ENCODE results near the gene SERP2.

SERP2 gene

DNA sequence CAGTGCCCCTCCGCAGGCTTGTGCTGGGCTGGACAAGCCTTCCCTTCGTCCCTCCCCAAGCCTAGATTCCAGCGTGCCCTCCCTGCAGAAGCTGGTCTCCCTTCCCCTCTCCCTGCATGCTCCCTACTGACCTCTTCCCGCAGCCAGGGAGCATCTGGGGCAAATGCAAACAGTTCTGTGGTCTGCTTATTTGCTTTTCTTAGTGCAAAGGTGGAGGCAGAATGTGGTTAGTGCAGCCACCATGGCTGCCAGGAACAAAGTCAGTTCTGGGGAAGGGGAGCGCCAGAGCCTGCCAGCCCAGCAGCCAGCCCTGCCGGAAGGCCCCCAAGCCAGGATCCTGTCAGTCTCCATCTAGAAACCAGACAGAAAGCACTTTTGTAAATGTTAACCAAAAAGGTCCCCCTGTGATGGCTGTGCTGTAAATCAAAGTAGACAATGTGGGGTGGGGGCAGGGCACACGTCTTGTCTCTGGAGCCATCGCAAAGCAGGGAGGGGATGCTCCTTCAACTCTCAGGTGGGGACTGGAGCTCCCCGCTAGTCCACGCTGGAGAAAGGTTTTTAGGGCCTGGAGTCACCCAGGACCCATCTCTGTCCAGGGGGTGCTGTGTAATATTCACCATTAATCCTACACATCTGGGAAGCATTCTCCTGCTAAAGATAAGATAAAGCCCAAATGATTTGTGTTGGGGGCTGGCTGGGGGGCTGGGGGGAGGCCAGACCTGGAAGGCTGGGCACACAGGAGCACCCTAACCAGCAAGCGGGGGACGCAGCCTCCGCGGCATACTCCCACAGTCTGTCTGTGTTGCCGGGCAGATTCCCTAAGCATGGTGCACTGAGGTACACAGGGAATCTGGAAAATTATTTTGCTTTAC, 30.9 kb downstream of the SERP2 start:
- H3K4me3 ChIP-seq (ENCODE audit: control insufficient read depth, low read depth, low read length), result no peak overlapping the region
- DNase-seq (ENCODE audit: low read depth), result no peak
- TF ChIP-seq, protein P1, sequence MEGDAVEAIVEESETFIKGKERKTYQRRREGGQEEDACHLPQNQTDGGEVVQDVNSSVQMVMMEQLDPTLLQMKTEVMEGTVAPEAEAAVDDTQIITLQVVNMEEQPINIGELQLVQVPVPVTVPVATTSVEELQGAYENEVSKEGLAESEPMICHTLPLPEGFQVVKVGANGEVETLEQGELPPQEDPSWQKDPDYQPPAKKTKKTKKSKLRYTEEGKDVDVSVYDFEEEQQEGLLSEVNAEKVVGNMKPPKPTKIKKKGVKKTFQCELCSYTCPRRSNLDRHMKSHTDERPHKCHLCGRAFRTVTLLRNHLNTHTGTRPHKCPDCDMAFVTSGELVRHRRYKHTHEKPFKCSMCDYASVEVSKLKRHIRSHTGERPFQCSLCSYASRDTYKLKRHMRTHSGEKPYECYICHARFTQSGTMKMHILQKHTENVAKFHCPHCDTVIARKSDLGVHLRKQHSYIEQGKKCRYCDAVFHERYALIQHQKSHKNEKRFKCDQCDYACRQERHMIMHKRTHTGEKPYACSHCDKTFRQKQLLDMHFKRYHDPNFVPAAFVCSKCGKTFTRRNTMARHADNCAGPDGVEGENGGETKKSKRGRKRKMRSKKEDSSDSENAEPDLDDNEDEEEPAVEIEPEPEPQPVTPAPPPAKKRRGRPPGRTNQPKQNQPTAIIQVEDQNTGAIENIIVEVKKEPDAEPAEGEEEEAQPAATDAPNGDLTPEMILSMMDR (conservative IDR thresholded peaks at IDR 0.05; ENCODE audit: control insufficient read depth, insufficient read depth, low read depth, low read length), result no peak

DNA sequence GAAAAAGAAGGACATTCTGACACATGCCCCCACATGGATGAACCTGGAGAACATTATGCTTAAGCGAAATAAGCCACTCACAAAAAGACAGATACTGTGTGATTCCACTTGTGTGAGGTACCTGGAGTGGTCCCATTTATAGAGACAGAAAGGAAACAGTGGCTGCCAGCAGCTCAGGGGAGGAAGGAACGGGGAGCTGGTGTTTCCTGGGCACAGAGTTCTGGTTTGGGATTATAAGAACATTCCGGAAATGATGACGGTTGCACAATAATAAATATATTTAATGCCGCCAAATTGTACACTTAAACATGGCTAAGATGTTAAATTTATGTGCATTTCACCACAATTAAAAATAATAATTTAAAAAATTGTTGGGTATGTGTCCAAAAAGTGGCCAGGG, 33.0 kb downstream of the SERP2 start:
- DNase-seq (ENCODE audit: low read depth), result no peak
- TF ChIP-seq, protein P1 (conservative IDR thresholded peaks at IDR 0.05; ENCODE audit: control insufficient read depth, insufficient read depth, low read depth, low read length), result no peak
- no peak overlapping the region for H3K4me3 ChIP-seq (ENCODE audit: control insufficient read depth, low read depth, low read length)

DNA sequence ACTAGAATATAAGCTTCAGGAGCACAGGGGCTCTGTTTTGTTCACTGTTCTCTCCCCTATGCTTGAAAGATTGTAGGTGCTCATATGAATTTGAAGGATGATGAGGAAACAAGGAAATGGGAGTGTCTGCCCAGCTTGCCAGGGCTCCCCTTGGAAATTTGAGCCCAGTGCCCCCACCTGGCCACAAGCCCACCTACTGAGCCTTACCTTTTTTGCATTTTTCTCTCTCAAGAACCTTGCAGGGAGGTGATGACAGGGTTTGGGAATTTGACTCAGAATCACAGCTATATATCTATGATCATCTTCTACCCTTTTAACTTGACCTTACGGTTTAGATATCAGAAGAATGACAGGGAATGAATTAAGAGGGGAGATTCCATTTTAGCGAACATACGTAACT, 33.8 kb downstream of the SERP2 start:
- no peak overlapping the region for H3K4me3 ChIP-seq (ENCODE audit: control insufficient read depth, low read depth, low read length)
- no peak for DNase-seq (ENCODE audit: low read depth)
- TF ChIP-seq, protein P1 (conservative IDR thresholded peaks at IDR 0.05; ENCODE audit: control insufficient read depth, insufficient read depth, low read depth, low read length), result no peak

DNA sequence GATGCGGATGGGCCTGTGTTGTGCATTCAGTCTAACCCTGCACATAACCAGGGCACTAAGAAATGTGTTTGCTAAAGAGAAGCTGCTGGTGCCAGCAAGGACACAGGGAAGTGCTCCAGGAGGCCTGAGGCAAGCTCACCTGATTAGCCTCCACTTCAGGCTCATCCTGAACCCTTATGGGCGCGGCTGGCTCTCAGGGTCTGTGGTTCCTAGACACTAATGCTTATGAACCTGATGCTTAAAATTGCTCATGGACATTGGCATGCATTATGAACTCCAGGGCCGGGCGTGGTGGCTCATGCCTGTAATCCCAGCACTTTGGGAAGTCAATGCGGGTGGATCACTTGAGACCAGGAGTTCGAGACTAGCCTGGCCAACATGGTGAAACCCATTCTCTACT, 34.3 kb downstream of the SERP2 start:
- no peak overlapping the region for H3K4me3 ChIP-seq (ENCODE audit: control insufficient read depth, low read depth, low read length)
- TF ChIP-seq, protein P1 (conservative IDR thresholded peaks at IDR 0.05; ENCODE audit: control insufficient read depth, insufficient read depth, low read depth, low read length), result no peak
- DNase-seq (ENCODE audit: low read depth), result no peak

DNA sequence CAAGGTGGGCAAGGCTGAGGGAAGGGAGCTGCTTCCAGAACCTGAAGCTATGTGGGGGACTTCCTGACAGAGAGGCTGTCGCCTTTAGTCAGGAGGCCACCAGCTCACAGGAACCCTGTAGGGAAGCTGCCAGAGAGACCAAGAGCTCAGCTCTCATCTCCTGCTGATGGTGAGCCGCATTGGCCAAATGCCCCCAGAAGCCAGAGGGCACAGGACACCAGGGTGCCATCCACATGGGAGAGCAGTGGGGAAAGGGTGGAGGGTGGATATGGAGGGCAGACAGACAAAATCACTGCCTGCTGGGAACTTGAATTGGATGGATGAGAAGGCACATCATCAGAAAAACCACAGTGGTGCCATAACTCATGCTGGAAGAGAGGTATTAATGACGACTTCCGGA, 36.0 kb downstream of the SERP2 start:
- H3K4me3 ChIP-seq (ENCODE audit: control insufficient read depth, low read depth, low read length), result no peak overlapping the region
- TF ChIP-seq, protein P1 (conservative IDR thresholded peaks at IDR 0.05; ENCODE audit: control insufficient read depth, insufficient read depth, low read depth, low read length), result no peak
- no peak for DNase-seq (ENCODE audit: low read depth)

DNA sequence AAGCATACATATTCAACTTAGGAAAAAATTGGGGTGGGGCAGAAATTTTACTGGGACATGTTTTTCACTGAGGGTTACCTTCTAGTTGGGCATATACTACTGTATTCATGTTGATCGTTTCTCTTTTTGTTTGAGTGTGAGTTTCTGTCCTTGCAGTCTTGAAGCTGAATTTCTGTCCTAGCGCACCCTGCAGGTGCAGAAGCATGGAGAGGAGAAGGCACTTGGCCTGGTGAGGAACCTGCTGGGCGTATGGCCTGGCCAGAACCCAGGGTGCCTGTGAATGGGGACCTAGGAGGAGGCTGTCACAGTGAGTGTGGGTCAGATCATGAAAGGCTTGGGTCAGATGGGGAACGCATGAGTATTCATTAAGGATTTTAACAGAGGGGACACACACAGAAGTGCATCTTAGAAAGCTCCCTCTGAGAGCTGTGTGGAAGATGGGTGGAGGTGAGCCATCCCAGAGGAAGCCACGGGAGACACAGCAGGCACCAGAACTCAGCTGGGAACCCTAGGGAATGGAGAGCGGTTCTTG, 36.8 kb downstream of the SERP2 start:
- TF ChIP-seq, protein P1 (conservative IDR thresholded peaks at IDR 0.05; ENCODE audit: control insufficient read depth, insufficient read depth, low read depth, low read length), result no peak

More for the DNA sequence above, 36.8 kb downstream of the SERP2 start:
- no peak overlapping the region for H3K4me3 ChIP-seq (ENCODE audit: control insufficient read depth, low read depth, low read length)
- no peak for DNase-seq (ENCODE audit: low read depth)
